ENCODE measurements around the gene CAPN5. TPM values are rescaled to one million over a fixed set of nuclear protein-coding genes. Genes with fewer than 3 reads are reported as not detected.

The CAPN5 gene
- total and polyA plus RNA-seq, 2 experiments from 2014 or later, result 10.2 to 32.2 TPM

DNA sequence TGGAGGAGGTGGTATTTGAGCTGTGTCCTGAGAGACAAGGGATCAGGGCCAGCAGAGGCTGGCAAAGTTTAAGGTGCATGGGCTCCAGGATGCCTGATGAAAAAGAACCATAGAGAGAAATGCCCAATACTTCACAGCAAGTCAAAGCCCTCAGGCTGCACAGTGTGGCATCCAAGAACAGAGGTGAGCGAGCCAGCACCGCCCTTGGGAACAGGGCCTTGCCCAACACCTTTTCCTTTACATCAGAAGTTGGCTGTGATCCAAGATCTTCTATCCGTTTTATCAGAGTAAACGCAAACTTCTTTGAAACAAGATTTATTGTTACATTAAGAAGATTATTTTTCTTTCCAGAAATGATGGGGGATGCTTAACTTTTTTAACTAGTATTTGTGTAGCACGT, 31.2 kb upstream of the CAPN5 start:
- peaks cover 22% of the 10 kb centered on the region for H3K27me3 ChIP-seq (ENCODE audit: insufficient read depth)
- peaks cover 7% of the 10 kb centered on the region; the same call in 1 of the 2 replicates for H3K4me1 ChIP-seq (ENCODE audit: insufficient read depth)
- H3K36me3 ChIP-seq (ENCODE audit: insufficient read depth), result no peaks in the 10 kb centered on the region
- no peak overlapping the region for H3K27ac Mint-ChIP-seq
- no peak overlapping the region for H3K4me3 ChIP-seq
- no peaks in the 10 kb centered on the region for H3F3A ChIP-seq (replicated peaks; ENCODE audit: low read depth)
- ATAC-seq (no peak), DNase-seq (ENCODE audit: low spot score) (no peak)
- H3K9me3 Mint-ChIP-seq, result peaks cover 16% of the 10 kb centered on the region
- peaks cover 7% of the 10 kb centered on the region for H3K4me1 Mint-ChIP-seq
- no peak overlapping the region for H3K4me2 ChIP-seq
- H3K36me3 Mint-ChIP-seq (ENCODE audit: low read depth), result peaks cover 4% of the 10 kb centered on the region; the same call in 1 of the 3 replicates
- H3K9me2 ChIP-seq (ENCODE audit: insufficient read depth), result no peaks in the 10 kb centered on the region
- H4K20me1 ChIP-seq (replicated peaks; ENCODE audit: insufficient read depth), result no peaks in the 10 kb centered on the region
- H3K27me3 Mint-ChIP-seq (ENCODE audit: insufficient read depth, low read depth, poor library complexity), result peaks cover 25% of the 10 kb centered on the region
- TF ChIP-seq STAT1 (IDR thresholded peaks at IDR 0.05; ENCODE audit: unreplicated experiment), result no peak
- TF ChIP-seq CREB1 (CRISPR knock-in tag; IDR thresholded peaks at IDR 0.05; ENCODE audit: low read depth), result no peak
- TF ChIP-seq POLR2AphosphoS5 (IDR thresholded peaks at IDR 0.05; ENCODE audit: low read depth), result no peak
- no peak for TF ChIP-seq REST (IDR thresholded peaks at IDR 0.05; ENCODE audit: unreplicated experiment)
- TF ChIP-seq EZH2 (IDR thresholded peaks at IDR 0.05; ENCODE audit: low read depth, unreplicated experiment), result no peak
- TF ChIP-seq EZH2phosphoT487 (IDR thresholded peaks at IDR 0.05; ENCODE audit: unreplicated experiment), result no peak
- no peak for TF ChIP-seq NANOG (IDR thresholded peaks at IDR 0.05; ENCODE audit: borderline replicate concordance)
- TF ChIP-seq ZNF114 (CRISPR knock-in tag; IDR thresholded peaks at IDR 0.05), result no peak
- H3K4me3 Mint-ChIP-seq, result no peak overlapping the region
- no peak overlapping the region for H2AFZ ChIP-seq
- no peaks in the 10 kb centered on the region for H3K79me2 ChIP-seq (replicated peaks; ENCODE audit: insufficient read depth)
- H3K27ac ChIP-seq (ENCODE audit: low read depth), result no peak overlapping the region

GRCh38 chr11:77036398-77036797, 30.4 kb upstream of the CAPN5 start:
- H3K4me1 Mint-ChIP-seq, result peaks cover 7% of the 10 kb centered on the region
- H3K36me3 Mint-ChIP-seq (ENCODE audit: low read depth), result peaks cover 8% of the 10 kb centered on the region; the same call in 2 of the 3 replicates
- no peaks in the 10 kb centered on the region for H4K20me1 ChIP-seq (replicated peaks; ENCODE audit: insufficient read depth)
- H2AFZ ChIP-seq, result no peak overlapping the region
- no peak overlapping the region for H3K27ac ChIP-seq (ENCODE audit: low read depth)
- H3K4me1 ChIP-seq (ENCODE audit: insufficient read depth), result peaks cover 7% of the 10 kb centered on the region; the same call in 1 of the 2 replicates
- peaks cover 30% of the 10 kb centered on the region for H3K27me3 Mint-ChIP-seq (ENCODE audit: insufficient read depth, low read depth, poor library complexity)
- no peak overlapping the region for H3K4me3 Mint-ChIP-seq
- H3K9me3 Mint-ChIP-seq, result peaks cover 24% of the 10 kb centered on the region
- no peaks in the 10 kb centered on the region for H3K9me2 ChIP-seq (ENCODE audit: insufficient read depth)
- DNase-seq (ENCODE audit: low spot score) (no peak), ATAC-seq (no peak)
- TF ChIP-seq REST (IDR thresholded peaks at IDR 0.05; ENCODE audit: unreplicated experiment), result no peak
- no peaks in the 10 kb centered on the region for H3F3A ChIP-seq (replicated peaks; ENCODE audit: low read depth)
- H3K4me3 ChIP-seq, result no peak overlapping the region
- H3K79me2 ChIP-seq (replicated peaks; ENCODE audit: insufficient read depth), result no peaks in the 10 kb centered on the region
- no peak overlapping the region for H3K4me2 ChIP-seq
- H3K27me3 ChIP-seq (ENCODE audit: insufficient read depth), result peaks cover 30% of the 10 kb centered on the region
- H3K27ac Mint-ChIP-seq, result no peak overlapping the region
- no peaks in the 10 kb centered on the region for H3K36me3 ChIP-seq (ENCODE audit: insufficient read depth)

Data from GM23338 (cell line).